Calu3 (cell line): ENCODE measurements around the gene TNFAIP2. TPM values are rescaled to one million over a fixed set of nuclear protein-coding genes. Genes with fewer than 3 reads are reported as not detected.

ENCODE experiments used
- BruUV-seq: library from RNA; stranded (reverse); fragments of 400-500 nt; replicated peaks from 2 replicates; lab custom pipeline; 2021; lab: Mats Ljungman, UMichigan
- CTCF ChIA-PET: fragments of 300-600 bp; sonication (Branson Sonifier 250); formaldehyde crosslinking; loops from one replicate; lab custom pipeline; 2022; ENCODE audit warnings: antibody characterized with exemption; lab: Charles Lee
- DNase-seq: peaks from one replicate; pipeline ENCODE4 v3.0.0; 2022
- H3K27ac Mint-ChIP-seq: one replicate; pipeline ENCODE4 v1.8.0; 2022; ENCODE audit warnings: mixed read lengths; ENCODE audit not compliant: unreplicated experiment
- H3K27me3 Mint-ChIP-seq: one replicate; pipeline ENCODE4 v1.8.0; 2022; ENCODE audit warnings: mixed read lengths; ENCODE audit not compliant: unreplicated experiment
- H3K36me3 Mint-ChIP-seq: one replicate; pipeline ENCODE4 v1.8.0; 2022; ENCODE audit warnings: mild to moderate bottlenecking, moderate library complexity, mixed read lengths; ENCODE audit not compliant: insufficient read depth, unreplicated experiment
- H3K4me1 Mint-ChIP-seq: one replicate; pipeline ENCODE4 v1.8.0; 2022; ENCODE audit warnings: mild to moderate bottlenecking, low read depth, mixed read lengths; ENCODE audit not compliant: unreplicated experiment
- H3K4me3 Mint-ChIP-seq: one replicate; pipeline ENCODE4 v1.8.0; 2022; ENCODE audit warnings: mild to moderate bottlenecking, low read depth, moderate library complexity, mixed read lengths; ENCODE audit not compliant: unreplicated experiment
- H3K9me3 Mint-ChIP-seq: one replicate; pipeline ENCODE4 v1.8.0; 2022; ENCODE audit warnings: low read depth, mixed read lengths; ENCODE audit not compliant: unreplicated experiment
- CTCF ChIP-seq: fragments of 200-600 bp; IDR thresholded peaks from one replicate; pipeline ENCODE4 v1.8.0; 2022; ENCODE audit warnings: antibody characterized with exemption; ENCODE audit not compliant: unreplicated experiment
- intact Hi-C: fragments of 100-400 bp; cut with micrococcal nuclease; formaldehyde crosslinking; loops from one replicate; pipeline ENCODE4 v1.10.0; 2022; ENCODE audit not compliant: unreplicated experiment
- total RNA-seq: library from RNA; stranded (reverse); gene quantifications from 2 replicates; pipeline ENCODE4 v1.2.3, GENCODE V29; 2022

Gene TNFAIP2
- total RNA-seq, 1 experiment from 2014 or later, result 195 TPM

DNA sequence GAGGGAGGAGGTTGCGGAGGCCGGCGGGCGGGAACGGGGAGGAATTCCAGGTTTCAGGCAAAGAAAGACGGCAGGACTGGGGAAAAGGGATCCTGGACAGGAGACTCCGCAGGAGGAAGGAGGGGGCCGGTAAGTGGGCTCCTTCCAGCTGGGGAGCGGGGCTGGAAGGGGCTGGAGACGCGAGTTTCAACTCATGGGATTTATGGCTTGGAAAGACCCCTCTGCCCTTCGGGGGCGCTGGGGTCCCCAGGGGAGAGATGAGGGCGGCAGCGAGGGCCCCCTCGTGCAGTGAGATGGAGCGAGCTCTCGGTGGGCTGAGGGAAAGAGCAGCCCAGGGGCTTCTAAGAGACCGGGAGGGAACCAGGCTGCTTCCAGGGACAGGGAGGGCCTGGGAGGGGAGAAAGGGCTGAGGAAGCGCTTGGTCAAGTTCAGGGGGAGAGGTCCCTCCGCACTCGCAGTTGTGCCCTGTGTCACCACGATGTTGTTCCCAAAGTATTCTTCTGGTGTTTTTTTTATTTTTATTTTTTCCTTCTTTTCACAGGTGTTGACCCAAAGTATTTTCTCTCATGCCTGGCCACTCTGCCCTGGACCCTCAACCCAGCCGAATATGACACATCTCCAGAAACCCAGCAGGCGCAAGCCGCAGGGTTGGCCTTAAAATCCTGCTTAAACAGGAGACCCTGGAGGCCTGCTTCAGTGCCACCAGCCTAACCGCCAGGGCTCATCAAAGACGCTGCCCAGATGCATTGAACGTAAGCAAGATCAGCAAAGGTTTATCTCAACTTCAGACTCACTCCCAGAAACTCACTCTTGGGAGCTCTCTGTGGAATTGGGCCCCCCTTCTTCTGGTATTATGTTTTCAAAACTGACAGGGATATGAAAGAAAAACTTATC lies 16.1 kb downstream of the TNFAIP2 start:
- TF ChIP-seq CTCF, result no peak
- no peak overlapping the region for H3K27ac Mint-ChIP-seq
- peaks cover 38% of the 10 kb centered on the region for H3K4me1 Mint-ChIP-seq
- no peak overlapping the region for H3K4me3 Mint-ChIP-seq
- H3K9me3 Mint-ChIP-seq, result no peaks in the 10 kb centered on the region
- intact Hi-C loops, result no loop called here
- CTCF ChIA-PET, result interaction anchor here (0.7 kb wide), 1 partner anchor 1585 kb away, joined by 3 read pairs; the partner anchor contains the start of gene ADSS1
- no peak for DNase-seq
- BruUV-seq, result no TSS peak
- peaks cover 26% of the 10 kb centered on the region for H3K36me3 Mint-ChIP-seq
- H3K27me3 Mint-ChIP-seq, result no peaks in the 10 kb centered on the region

- no TSS peak for BruUV-seq
- intact Hi-C loops, result no loop called here
- Mint-ChIP-seq H3K27me3 (no peaks in the 10 kb centered on the region), H3K27ac (no peak overlapping the region), H3K36me3 (peaks cover 18% of the 10 kb centered on the region), H3K4me1 (peaks cover 41% of the 10 kb centered on the region), H3K9me3 (no peaks in the 10 kb centered on the region), H3K4me3 (no peak overlapping the region)
- peak; percentile 30 for DNase-seq
- CTCF ChIA-PET, result interaction anchor here (0.7 to 1.3 kb wide), 5 partner anchors 20 to 1584 kb away, joined by 3 to 11 read pairs (median 3); partner anchors contain the start of gene ADSS1
- TF ChIP-seq CTCF, result no peak
Measured at GRCh38 chr14:103140316-103141109, 17.3 kb downstream of the TNFAIP2 start.

GRCh38 chr14:103141117-103141796 lies 18.0 kb downstream of the TNFAIP2 start:
- peak; percentile 59 for TF ChIP-seq CTCF
- no peak overlapping the region for H3K27ac Mint-ChIP-seq
- H3K4me3 Mint-ChIP-seq, result no peak overlapping the region
- BruUV-seq, result no TSS peak
- DNase-seq, result peak; percentile 66
- no peaks in the 10 kb centered on the region for H3K9me3 Mint-ChIP-seq
- CTCF ChIA-PET, result interaction anchor here (0.7 to 1.3 kb wide), 3 partner anchors 36 to 399 kb away, joined by 3 to 11 read pairs (median 3); no protein-coding TSS in a partner anchor
- no peaks in the 10 kb centered on the region for H3K27me3 Mint-ChIP-seq
- H3K36me3 Mint-ChIP-seq, result peaks cover 16% of the 10 kb centered on the region
- peaks cover 41% of the 10 kb centered on the region for H3K4me1 Mint-ChIP-seq
- intact Hi-C loops, result no loop called here

- H3K9me3 Mint-ChIP-seq, result no peaks in the 10 kb centered on the region
- no peak for TF ChIP-seq CTCF
- H3K27me3 Mint-ChIP-seq, result no peaks in the 10 kb centered on the region
- H3K4me3 Mint-ChIP-seq, result no peak overlapping the region
- CTCF ChIA-PET, result interaction anchor here (1.2 kb wide), 1 partner anchor 37 kb away, joined by 3 read pairs; no protein-coding TSS in a partner anchor
- peaks cover 34% of the 10 kb centered on the region for H3K4me1 Mint-ChIP-seq
- peaks cover 9% of the 10 kb centered on the region for H3K36me3 Mint-ChIP-seq
- intact Hi-C loops, result no loop called here
- no peak for DNase-seq
- H3K27ac Mint-ChIP-seq, result no peak overlapping the region
- no TSS peak for BruUV-seq
Measured at GRCh38 chr14:103142026-103142425, 18.8 kb downstream of the TNFAIP2 start.
